ENCODE data around the gene HDHD2.
"Not testable (repeated sequence)": the region's sequence is repeated elsewhere in the genome, so short reads cannot be mapped to it uniquely, and the experiment has no call there.

Gene HDHD2, protein sequence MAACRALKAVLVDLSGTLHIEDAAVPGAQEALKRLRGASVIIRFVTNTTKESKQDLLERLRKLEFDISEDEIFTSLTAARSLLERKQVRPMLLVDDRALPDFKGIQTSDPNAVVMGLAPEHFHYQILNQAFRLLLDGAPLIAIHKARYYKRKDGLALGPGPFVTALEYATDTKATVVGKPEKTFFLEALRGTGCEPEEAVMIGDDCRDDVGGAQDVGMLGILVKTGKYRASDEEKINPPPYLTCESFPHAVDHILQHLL

DNA sequence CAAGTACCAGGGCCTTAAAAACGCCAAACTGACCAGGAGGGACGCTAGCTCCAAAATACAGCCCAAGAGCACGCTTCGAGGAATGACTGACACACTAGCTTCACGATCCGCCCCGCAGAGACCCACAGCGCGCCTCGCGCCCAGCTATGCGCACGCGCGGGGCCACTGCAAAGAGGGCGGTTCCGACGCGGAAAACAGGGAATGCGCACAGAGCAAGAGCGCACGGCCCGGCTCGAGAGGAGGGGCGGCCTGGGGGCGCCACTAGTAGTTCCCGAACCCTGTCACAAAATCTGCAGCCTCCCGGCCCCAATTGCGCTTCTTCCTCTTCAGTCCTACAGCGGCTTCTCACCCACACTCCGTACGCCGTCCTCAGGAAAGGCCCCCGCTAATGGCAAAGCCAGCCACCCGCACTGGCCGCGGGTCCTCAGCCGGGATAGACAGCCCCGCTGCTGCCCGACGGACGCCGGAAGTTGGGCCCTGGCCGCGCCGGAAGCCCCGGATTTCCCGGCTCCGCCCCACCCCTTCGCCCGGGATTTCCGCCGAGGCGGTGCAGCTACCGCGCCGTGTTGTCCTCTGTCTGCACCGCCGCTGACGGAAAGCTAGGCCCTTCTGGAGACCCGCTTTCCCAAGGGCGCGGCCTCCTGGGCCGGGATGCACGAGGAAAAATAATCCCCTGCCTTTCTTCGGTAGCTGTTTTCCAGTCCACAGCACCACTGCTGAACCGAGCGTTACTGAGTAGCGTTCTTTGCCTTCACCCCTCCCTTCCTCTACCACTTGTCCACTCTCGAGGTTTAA is at the start of gene HDHD2:
HDHD2 (minus strand) TSS at position 472 of the 795 bp plus-strand sequence. CDS start 14,061 bp downstream, outside the sequence.
- peak; percentile 88 for DNase-seq

DNA sequence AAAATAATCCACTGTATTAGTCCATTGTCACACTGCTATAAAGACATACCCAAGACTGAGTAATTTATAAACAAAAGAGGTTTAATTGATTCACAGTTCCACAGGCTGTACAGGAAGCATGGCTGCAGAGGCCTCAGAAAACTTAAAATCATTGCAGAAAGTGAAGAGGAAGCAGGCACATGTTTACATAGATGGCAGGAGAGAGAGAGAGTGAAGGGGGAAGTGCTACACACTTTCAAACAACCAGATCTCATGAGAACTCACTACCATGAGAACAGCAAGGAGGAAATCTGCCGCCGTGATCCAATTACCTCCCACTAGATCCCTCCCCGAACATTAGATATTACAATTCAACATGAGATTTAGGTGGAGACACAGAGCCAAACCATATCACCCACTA is 45.7 kb upstream of the HDHD2 start:
- not testable (repeated sequence) for DNase-seq

DNA sequence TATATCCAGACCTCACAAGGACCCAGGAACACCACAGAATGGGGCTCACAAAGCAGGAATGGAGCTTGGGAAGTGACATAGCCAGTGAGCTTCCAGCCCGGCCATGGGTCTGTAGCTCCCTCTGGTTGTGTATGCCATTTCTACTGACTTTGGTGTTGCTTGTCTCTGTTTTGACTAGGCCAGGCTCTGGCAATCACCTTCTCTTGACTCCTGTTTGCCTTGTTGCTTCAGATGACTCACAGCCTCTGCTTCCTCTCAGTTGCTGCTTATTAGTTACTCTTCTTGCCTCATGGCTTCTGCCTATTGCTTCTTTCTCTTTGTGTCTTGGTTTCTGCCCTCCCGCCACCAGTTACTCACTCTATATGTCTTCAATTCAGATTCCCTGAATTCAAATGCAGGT is 41.7 kb upstream of the HDHD2 start:
- no peak for DNase-seq

DNA sequence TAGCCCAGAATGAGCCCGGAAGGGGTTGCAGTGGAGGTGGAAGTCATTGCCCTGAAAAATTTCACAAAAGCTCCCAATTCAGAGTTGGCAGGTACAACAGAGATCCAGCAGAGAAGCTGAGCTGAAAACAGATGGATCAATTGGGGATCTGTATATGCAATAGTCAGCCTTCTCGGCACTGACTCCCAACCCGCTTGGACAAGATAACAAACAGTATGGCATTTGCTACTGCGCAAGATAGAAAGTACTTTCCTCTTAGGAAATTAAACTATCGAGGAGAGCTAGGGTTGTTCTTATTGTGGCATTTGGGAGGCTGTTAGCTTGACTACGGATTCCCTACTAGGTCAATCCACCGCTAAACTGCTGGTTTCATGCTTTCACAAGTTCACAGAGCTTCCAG is 37.4 kb upstream of the HDHD2 start:
- DNase-seq = no peak

DNA sequence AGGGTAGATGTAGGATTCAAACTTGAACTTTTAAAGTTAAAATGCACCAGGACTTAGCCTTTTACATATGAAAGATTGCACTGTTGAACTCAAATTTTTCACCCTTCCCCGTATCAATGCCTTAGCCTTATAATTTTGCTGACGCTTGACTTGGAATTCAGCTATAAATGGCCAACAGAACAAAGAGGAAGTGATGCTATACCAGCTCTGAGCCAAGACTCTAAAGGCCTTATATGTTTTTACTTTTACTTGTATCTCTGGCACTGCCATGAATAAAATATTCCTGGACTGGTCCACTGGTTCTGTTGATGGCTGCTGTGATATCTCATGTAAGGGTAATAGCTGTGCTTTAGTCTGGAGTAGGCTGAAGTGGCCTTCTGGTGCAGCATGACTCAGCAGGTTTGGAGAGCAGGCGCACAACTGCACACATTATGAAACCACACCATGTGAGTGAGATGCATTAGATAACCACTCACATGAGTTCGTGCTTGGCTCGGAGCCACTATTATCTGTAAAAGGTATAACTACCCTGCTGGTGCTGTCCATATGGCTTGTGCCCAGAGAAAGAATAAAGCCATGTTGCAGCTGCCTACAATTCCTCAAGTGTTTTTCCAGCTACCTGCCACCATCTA is 34.2 kb upstream of the HDHD2 start:
- DNase-seq = peak; percentile 30

DNA sequence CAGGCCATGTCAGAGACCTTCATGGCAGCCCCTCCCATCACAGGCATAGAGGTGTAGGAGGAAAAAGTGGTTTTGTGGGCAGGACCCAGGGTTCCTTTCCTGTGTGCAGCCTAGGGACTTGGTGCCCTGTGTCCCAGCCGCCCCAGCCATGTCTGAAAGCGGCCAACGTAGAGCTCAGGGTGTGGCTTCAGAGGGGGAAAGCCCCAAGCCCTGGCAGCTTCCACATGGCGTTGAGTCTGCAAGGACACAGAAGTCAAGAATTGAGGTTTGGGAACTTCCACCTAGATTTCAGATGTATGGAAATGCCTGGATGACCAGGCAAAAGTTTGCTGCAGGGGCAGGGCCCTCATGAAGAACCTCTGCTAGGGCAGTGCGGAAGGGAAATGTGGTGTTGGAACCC is 31.9 kb upstream of the HDHD2 start:
- not testable (repeated sequence) for DNase-seq

DNA sequence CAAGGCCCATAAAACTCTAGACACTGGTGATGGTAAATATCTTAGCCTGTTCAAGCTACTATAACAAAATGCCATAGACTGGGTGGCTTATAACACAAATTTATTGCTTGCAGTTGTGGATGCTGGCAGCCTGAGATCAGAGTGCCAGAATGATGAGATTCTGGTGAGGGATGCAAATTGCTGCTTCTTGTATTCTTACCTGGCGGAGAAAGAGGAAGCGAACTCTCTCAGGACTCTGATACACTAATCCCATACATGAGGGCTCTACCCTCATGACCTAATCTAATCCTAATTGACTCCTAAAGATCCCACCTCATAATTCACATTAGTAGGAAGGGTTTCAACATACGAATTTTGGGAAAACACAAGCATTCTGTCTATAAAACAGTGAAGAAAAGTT is 30.5 kb upstream of the HDHD2 start:
- DNase-seq = no peak

DNA sequence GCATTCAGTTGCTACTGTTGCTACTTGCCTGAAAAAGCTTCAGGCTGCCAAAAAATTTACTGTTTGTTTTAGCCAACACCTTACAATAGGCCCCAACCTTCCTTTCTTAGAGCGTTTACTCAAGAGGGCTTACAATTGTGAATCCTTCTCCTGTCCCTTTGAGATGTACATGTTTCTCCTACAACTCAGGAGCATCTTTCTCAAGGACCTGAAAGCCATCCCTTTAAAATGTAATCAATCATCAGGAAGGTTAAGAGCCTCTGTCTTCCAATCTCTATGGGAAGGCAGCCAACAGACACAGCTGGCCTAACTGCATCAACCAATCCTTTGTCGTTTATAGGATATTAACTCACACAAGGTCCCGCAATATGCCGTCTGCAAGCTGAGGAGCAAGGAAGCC is 29.2 kb upstream of the HDHD2 start:
- peak; percentile 51 for DNase-seq

DNA sequence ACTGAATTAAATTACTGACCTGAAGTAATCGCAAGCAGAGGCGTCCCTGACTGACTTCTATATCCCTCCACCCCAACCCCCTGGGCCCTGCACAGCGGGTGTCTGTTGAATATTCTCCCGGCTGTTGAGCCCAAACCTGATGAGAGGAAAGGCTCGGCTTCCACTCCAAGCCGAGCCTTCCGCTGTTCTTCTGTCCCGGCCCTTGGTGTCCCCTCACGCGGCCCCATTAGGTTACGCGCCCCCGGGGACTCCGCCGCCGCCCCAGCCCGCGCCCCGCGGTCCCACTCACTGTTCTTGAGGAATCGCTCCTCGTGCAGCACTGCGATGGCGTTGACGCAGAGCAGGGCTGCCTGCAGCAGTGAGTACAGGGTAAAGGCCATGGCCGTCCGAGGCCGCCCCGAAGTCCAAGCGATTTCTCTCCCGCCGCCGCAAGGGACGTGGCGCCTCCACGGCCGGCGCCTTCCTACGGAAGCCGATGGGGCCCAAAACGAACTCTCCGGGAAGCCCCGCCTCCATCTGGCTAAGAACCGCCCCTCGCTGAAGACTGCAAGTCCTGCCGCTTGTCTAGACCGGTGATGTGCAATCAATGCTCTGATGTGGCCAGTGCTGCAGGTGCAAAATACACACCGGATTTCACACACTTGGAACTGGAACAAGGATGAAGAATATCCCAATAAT is 25.7 kb upstream of the HDHD2 start, which contains the start of gene IER3IP1:
IER3IP1 (minus strand) TSS at position 467 of the 678 bp plus-strand sequence; CDS start at position 380, 87 bp downstream.
- peak; percentile 93 for DNase-seq

DNA sequence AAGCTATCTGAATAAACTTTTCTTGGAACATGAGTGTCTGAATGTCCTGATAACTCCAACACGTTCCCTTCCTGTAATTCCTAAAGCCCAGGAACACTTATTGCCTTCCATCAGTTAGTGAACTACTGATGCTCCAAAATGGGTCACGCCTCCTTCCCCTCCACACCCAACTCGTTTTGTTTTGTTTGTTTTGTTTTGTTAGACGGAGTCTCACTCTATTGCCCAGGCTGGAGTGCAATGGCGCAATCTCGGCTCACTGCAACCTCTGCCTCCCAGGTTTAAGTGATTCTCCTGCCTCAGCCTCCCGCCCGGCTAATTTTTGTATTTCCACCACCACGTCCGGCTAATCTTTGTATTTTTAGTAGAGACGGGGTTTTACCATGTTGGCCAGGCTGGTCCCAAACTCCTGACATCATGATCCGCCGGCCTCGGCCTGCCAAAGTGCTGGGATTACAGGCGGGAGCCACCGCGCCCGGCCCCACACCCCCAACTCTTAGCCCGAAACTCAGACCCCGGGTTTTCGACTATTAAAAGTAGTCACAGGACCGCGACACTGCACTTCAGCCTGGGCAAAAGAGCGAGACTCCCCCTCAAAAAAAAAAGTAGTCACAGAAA is 25.1 kb upstream of the HDHD2 start:
- no peak for DNase-seq

DNA sequence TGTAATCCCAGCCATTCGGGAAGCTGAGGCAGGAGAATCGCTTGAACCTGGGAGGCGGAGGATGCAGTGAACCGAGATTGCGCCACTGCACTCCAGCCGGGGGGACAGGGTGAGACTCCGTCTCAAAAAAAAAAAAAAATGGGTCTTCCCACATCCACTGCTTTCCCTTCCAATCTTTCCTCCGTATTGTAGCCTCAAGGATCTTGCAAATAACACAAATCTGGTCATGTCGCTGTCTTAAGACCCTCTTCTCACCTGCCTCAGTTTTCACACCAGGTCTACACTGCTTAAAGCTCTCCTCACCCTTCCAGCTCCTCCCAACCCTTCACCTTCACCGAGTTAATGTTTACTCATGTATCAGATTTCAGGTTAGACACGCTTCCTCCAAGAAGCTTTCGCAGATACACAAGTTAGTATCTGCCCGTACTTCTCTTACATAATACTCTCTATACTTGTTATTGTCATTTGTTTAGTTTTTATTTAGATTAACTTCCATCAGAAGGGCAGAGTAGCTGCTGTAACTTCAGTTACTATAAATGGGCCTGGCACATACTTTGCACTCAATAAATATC is 24.3 kb upstream of the HDHD2 start:
- no peak for DNase-seq

DNA sequence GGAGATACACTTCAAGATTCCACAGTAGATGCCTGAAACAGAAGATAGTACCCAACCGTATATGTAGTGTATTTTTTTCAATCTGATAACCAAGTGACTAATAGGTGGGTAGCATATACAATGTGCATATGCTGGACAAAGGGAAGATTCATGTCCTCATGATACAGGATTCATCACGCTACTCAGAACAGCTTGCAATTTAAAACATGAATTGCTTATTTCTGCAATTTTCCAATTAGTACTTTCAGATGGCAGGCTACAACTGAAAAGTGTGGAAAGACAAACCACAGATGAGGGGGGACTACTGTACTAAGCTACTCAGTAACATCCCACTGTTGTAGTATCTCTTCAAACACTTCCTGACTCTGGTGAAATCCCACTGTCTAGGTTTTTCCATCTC is 22.2 kb upstream of the HDHD2 start:
- DNase-seq = no peak

DNA sequence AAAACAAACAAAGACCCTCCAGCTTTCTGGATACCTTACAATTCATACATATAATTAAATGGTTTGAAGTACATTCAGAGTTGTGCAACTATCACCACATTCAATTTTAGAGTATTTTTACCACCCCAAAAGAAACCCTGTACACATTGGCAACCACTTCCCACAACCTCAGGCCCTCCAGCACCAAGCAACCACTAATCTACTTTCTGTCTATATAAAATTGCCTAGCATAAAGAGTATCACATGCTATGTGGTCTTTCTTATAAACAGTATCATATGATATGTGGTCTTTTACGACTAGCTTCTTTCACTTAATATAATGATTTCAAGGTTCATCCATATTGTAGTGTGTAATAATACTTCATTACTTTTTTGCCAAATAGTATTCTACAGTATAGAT is 18.6 kb upstream of the HDHD2 start:
- DNase-seq = no peak

DNA sequence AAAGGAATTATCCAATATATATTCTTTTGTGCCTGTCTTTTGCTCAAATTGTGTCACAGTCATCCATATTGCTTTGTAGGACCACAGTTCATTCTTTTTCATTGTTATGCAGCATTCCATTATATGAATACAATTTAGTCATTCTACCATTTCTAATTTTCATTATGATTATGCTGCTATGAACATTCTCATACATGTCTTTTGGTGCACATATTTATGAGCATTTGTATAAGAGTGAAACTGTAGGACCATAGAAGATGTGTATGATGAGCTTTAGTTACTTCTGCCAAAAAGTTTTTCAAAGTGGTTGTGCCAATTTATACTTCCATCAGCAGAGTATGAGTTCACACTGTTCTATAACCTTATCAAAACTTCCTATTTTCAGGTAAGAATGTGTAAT is 18.2 kb upstream of the HDHD2 start:
- no peak for DNase-seq

DNA sequence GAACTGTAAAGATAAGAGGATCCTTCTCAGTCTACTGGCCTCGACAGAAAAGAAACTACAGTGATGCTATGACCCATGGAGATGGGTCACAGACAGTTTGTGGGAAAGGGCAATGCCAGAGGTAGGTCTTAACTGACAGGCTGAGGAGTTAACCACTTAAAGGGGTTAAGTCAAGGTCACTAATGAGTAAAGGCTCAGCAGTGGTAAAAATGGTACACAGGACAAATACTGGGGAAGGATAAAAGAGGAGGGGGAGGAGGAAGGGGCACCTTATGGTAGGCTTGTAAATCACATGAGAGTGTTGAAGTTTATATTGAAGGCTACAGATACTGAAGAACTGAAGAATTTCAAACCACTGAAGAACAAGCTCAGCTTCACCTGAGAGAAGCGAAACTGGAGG is 16.0 kb upstream of the HDHD2 start:
- no peak for DNase-seq

DNA sequence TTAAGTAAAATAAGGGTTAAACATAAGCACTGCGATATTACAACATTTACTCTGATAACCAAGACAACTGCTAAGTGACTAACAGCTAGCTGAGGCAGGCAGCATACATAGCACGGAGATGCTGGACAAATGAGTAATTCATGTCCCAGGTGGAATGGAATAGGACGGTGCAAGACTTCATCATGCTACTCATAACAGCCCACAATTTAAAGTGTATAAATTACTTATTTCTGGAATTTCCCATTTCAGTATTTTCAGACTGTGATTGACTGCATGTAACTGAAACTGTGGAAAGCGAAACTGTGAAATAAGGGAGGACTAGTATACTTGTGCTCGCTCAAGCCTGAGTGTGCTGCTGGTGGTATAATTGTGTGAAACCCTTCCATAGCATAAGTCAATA is 12.9 kb upstream of the HDHD2 start:
- DNase-seq = no peak

DNA sequence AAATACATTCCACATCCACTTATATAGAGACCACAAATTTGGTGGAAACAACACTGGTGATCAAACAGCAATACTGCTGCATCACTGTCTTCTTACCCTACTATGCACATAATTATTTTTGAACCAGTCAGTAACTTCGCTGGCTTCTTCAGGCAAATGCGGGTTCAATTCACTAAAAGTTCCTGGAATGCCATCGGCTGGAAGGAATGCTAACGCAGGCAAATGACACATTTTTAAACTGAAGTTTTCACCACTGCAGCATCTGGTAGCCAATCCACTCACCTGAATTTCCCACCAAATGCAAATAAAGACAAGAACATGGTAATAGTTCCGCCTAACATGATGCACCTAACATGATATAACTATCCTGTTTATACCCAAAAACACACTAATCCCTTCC is 10.0 kb upstream of the HDHD2 start:
- no peak for DNase-seq

DNA sequence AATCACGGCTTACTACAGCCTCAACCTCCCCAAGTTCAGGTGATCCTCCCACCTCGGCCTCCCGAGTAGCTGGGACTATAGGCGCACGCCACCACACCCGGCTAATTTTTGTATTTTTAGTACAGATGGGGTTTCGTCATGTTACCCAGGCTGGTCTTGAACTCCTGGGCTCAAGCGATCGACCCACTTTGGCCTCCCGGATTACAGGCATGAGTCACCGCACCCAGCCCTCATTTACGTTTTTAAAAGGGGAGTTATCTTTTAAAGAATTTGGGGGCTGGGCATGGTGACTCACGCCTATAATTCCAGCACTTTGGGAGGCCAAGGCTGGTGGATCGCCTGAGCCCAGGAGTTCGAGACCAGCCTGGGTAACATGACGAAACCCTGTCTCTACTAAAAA is 8.1 kb upstream of the HDHD2 start:
- DNase-seq = not testable (repeated sequence)

DNA sequence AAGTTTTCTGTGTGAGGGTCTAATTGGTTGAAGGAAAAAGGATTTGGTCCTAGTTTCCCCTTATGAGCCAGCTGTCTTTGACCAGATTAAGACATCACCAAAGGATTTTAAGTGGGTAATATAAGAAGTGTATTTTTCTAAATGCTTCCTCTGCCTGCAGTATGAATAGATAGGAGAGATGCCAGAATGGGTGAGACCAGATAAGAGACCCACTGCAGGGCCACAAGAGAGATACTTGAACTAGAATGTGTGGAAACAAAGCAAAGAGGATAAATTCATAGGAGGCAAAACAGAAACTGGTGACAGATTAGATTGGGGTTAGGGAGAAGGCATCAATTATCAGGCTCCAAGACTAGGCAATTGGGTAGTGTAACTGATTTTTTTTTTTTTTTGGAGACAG is 1.1 kb upstream of the HDHD2 start:
- DNase-seq = no peak

DNA sequence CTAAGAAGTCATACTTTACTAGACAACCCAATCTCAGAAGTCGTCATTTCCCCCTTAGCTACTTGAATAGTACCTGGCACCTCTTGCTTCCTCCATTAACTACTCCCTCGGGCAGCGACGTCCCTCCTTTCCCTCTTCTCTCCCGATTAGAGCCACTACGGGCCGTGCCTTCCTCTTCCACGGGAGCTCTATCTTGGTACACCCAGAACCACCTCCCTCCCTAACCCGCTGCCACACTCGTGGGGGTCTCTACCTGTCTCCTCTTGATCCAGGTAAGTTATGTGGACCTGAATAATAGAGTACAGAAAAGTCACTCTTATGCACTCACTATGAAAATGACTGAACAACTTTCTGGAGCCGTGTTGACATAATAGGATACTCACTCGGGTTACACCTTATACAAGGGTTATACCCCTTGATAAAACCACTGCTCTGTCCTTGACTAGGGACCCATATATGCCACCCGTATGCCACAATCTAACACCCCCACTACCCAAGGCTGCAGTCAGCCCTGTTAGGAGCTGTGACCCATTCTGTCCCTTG is 595 bp upstream of the HDHD2 start:
- DNase-seq = peak; percentile 6

DNA sequence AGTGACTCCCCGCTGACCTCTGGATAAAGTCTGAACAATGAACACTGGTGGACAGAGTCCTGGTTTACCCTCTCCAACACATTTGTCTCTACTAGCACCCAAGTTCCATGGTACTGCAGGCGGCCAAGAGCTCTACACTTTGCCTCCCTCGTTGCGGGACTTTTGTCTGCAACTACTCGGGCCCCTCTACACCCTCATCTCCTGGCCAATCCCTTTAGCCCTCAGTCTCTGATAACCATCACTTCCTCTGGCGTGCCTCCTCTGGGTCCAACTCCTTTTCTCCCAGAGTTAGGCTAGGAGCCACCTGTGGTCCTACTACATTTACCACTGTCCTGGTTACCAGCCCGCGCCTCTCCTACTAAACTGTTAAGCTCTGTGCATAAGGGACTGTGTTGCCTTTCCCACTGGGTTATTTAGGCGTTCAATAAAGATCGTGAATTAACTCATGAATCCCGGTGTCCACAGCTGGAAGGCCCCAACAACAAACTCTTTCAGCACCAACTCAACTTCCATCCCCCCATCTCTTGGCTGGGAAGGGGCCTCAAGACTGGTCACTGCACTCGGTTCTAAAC is 757 bp downstream of the HDHD2 start:
- no peak for DNase-seq

DNA sequence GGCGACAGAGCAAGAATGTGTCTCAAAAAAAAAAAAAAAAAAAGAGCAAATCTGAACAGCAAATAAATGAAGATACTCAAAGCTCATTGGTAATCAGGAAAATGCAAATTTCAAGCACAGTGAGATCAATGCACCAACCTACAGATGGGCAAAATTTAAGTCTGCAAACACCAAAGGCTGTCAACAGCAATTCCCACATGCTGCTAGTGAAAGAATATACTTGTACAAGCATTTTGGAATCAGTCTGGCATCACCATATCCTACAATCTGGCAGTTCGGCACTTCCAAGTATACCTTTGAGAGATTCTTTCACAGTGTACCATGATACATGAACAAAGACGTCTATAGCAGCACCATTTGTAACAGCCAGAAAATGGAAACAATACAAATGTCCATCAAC is 4.1 kb downstream of the HDHD2 start:
- no peak for DNase-seq
